GM19025 (cell line): ENCODE results near the gene CEP128.

Experiments
- ATAC-seq: cut with Tn5 transposase; IDR thresholded peaks from one replicate; pipeline ENCODE4 v1.9.1; 2021; ENCODE audit warnings: mild to moderate bottlenecking, low read depth, moderate library complexity; ENCODE audit not compliant: unreplicated experiment

CEP128 gene

GRCh38 chr14:80628547-80628946 is 313.0 kb downstream of the CEP128 start:
- ATAC-seq: no peak

GRCh38 chr14:80627745-80628144 is 313.8 kb downstream of the CEP128 start:
- ATAC-seq: no peak

GRCh38 chr14:80624581-80624980 is 317.0 kb downstream of the CEP128 start:
- no peak for ATAC-seq

- peak; percentile 87 for ATAC-seq
These were observed 319.8 kb downstream of the CEP128 start for GRCh38 chr14:80621701-80622100.

- no peak for ATAC-seq
These were observed 321.1 kb downstream of the CEP128 start for GRCh38 chr14:80620434-80620833.

- no peak for ATAC-seq
These were observed 322.7 kb downstream of the CEP128 start for GRCh38 chr14:80618751-80619329.

DNA sequence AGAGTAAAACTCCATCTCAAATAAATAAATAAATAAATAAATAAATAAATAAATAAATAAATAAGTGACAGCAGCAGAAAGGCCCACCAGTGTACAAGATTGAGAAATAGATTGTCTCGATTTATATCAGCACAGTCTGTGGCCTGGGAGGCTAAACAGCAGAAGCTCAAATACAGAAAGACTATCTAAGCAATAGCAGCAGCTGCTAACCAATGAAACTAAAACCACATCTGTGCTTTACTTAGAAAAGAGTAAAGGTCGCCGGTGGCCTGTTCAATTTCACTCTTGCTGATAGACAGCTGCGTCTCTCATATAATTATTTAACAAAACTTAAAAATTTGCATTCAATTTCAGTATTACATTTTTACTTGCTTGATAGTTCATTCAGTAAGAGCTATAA is 325.7 kb downstream of the CEP128 start:
- ATAC-seq: peak; percentile 97

- ATAC-seq: no peak
These were observed 332.5 kb downstream of the CEP128 start for GRCh38 chr14:80609055-80609454.

GRCh38 chr14:80608563-80608962 is 333.0 kb downstream of the CEP128 start:
- no peak for ATAC-seq

- ATAC-seq: no peak
These were observed 333.9 kb downstream of the CEP128 start for GRCh38 chr14:80607430-80608190.

- no peak for ATAC-seq
These were observed 335.2 kb downstream of the CEP128 start for GRCh38 chr14:80606347-80606772.

GRCh38 chr14:80605536-80605935 is 336.0 kb downstream of the CEP128 start:
- ATAC-seq: no peak

DNA sequence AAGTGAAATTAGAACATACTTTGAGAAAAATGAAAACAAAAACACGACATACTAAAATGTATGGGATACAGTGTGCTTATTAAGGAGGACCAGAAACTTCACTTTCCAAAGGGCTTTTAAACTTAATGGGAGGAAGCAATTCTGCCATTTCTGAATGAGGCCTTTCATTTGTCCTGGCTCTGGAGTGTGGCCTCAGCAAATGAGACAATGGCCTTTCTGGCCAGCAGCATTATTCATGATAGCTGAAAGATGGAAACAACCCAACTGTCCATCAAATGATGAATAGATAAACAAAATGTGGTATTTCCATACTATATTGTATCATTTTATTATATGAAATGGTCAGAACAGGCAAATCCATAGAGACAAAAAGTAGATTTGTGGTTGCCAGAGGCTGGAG is 338.6 kb downstream of the CEP128 start:
- ATAC-seq: no peak

- ATAC-seq: peak; percentile 95
These were observed 354.3 kb downstream of the CEP128 start for GRCh38 chr14:80587096-80587724.

- no peak for ATAC-seq
These were observed 355.4 kb downstream of the CEP128 start for GRCh38 chr14:80586131-80586530.

DNA sequence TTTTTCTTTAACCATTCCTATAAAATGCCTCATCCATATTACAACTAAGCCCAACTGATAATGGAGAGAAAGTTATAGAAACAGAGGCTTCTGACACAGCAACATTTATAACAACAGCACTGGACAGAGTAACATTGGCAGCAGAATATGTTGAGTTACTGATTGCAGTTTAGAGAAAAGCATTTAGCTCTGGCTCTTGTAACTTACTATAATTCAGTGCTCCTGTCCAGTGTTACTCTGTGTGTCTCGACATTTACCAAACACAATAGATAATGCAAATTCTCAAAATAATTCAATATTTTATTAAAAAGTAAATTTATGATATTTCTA is 356.1 kb downstream of the CEP128 start:
- no peak for ATAC-seq

- ATAC-seq: no peak
These were observed 356.6 kb downstream of the CEP128 start for GRCh38 chr14:80584744-80585505.

DNA sequence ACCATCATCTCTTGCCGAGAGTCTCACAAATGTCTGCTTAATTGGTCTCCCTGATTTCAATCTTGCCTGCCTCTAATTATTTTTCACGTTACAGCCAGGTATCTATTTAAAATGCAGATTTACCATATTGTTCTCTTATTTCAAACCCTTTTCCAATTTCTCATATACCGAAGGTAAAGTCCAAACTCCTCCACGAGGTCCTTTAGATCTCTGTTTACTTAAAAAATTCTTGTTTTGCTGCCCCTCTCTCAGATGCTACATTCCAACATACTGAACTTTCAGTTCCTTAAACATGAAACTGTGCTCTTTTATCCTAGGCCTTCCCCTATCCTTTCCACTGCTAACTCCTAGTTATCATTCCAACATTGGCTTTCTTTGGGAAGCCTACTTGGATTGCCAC is 363.9 kb downstream of the CEP128 start:
- no peak for ATAC-seq

- ATAC-seq: no peak
These were observed 365.1 kb downstream of the CEP128 start for GRCh38 chr14:80576401-80576800.

- no peak for ATAC-seq
These were observed 365.8 kb downstream of the CEP128 start for GRCh38 chr14:80575763-80576162.

DNA sequence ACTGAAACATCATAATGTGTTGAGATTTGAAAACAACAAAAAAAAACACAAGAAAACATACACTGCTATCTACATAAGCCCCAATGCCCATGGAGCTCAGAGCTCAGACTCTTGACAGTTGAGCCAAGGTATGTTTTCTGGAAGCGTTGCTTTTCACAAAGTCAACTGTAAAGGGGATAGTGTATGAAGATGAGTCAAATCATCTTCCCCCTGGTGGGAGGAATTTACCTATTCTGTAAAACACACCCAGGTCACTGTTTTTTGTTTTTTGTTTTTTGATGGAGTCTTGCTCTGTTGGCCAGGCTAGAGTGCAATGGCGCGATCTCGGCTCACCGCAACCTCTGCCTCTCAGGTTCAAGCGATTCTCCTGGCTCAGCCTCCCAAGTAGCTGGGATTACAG is 368.9 kb downstream of the CEP128 start:
- ATAC-seq: no peak
